Skeletal muscle cell (primary cell): ENCODE measurements around the gene PRM1.

Experiments used
- DNase-seq: peaks from one replicate; pipeline ENCODE4 v3.0.0-alpha.2; 2010; ENCODE audit warnings: low read depth
- H3K4me3 ChIP-seq: 2 replicates; pipeline ENCODE4 v1.5.1; 2011; ENCODE audit warnings: low read depth, mild to moderate bottlenecking, control low read depth, low read length, moderate library complexity

The PRM1 gene

DNA sequence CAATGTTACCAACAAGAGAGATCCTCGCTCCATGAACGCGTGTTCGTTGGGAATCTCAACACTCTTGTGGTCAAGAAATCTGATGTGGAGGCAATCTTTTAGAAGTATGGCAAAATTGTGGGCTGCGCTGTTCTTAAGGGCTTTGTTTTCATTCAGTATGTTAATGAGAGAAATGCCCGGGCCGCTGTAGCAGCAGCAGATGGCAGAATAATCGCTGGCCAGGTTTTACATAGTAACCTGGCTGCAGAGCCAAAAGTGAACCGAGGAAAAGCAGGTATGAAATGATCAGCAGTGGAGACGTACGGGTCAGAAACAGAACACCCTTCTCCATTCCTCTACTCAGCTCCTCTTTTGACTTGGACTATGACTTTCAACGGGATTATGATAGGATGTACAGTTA lies 38.5 kb downstream of the PRM1 start:
- DNase-seq, result no peak
- no peak overlapping the region for H3K4me3 ChIP-seq

GRCh38 chr16:11241480-11242204 lies 39.5 kb downstream of the PRM1 start:
- no peak for DNase-seq
- H3K4me3 ChIP-seq, result no peak overlapping the region

DNA sequence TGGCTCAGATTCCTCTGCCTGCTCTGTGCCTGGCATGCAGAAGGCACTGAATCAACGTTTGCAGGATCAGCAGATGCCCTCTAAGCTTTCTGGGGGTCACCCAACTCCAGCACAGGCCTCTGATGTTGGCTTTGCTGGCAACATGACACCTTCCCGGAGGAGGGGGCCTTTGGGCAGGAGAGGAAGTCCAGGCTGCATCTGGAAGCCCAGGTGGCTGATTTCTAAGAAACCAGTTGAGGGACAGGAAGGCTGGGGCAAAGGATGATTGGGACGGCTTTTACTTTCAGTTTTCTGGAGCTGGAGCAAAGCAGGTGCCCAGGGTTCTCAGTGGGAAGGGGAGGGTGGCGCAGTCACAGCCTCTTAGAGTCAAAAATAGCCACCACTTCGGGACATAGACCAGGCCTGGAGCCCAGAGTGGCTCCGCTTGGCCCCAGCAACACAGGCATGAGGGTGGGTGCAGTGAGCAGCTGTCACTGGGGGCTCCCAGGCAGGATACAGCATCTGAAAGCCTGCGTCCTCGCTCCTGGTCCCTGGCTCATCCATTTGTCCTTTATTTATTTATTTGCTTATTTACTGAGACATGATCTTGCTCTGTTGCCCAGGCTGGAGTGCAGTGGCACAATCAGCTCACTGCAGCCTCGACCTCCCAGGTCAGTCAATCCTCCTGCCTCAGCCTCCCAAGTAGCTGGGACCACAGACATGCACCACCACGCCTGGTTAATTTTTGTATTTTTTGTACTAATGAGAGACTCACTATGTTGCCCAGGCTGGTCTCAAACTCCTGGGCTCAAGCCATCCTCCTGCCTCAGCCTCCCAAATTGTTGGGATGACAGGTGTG lies 40.3 kb downstream of the PRM1 start:
- H3K4me3 ChIP-seq, result no peak overlapping the region
- DNase-seq, result no peak

DNA sequence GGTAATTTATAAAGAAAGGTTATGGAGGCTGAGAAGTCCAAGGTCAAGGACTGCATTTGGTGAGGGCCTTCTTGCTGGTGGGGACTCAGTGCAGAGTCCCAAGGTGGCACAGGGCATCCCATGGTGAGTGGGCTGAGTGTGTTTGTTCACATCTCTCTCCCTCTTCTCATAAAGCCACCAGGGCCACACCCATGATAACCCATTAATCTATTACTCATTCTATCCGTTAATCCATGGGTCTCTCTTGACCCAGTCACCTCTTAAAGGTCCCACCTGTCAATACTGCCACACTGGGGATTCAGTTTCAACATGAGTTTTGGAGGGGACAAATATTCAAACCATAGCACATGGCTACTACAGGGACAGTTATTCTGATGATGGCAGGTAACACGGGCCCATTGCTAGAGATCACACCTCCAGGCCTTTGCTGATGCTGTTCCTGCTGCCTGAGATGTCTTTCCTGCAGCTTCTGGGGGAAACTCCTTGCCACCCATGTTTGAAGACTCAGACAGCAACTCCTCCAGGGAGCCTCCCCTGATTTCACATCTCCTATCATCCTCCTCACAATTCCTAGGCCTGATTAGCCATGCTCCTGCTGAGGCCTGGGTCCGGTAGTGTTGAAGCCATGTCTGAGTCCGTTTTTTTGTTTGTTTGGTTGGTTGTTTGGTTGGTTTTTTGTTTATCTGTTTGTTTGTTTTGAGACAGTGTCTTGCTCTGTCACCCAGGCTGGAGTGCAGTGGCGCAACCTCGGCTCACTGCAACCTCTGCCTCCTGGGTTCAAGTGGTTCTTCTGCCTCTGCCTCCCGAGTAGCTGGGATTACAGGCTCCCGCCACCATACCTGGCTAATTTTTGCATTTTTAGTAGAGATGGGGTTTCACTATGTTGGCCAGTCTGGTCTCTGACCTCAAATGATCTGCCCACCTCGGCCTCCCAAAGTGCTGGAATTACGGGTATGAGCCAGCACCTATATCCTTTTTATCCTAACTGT lies 41.2 kb downstream of the PRM1 start:
- no peak for DNase-seq
- no peak overlapping the region for H3K4me3 ChIP-seq

DNA sequence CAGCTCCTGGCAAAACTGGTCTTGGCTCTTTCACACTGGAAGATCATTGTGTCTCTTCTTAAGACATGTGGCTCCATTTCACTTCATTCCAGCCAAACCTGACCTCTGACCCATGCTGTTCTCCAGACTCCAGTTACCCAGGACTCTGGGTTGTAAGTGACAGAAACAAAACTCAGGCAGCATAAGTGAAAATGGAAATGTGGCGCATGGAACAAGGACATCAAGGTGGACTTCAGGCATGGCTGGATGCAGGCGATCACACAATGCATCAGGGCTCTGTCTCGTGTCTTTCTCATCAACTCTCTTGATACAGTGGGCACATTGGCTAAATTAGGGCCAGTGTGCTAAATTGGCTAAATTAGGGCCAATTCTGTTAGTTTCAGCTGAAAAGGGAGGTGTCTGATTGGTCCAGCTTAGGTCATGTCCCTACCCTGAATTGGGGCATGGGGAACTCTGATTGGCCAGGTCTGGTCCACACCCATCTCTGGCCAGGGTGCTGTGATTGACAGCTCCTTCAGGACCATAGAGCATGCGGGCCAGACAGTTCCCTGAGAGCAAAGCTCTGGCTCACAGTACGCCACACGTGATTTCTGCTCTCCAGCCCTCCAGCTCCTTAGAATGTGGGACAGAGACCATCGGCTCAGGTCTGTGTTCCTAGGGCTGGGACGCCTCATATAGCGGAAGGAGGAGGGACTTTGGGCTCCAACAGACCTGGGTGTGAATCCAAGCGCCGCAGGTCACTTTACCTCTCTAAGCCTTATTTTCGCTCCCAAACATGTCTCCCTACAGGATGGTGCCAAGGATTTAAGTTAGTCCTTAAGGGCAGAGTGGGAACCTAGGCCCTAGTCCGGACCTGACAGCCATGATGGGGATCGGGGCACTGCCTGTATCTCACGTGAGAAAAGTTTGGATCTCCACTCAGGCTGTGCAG lies 42.6 kb downstream of the PRM1 start:
- H3K4me3 ChIP-seq, result no peak overlapping the region
- no peak for DNase-seq

DNA sequence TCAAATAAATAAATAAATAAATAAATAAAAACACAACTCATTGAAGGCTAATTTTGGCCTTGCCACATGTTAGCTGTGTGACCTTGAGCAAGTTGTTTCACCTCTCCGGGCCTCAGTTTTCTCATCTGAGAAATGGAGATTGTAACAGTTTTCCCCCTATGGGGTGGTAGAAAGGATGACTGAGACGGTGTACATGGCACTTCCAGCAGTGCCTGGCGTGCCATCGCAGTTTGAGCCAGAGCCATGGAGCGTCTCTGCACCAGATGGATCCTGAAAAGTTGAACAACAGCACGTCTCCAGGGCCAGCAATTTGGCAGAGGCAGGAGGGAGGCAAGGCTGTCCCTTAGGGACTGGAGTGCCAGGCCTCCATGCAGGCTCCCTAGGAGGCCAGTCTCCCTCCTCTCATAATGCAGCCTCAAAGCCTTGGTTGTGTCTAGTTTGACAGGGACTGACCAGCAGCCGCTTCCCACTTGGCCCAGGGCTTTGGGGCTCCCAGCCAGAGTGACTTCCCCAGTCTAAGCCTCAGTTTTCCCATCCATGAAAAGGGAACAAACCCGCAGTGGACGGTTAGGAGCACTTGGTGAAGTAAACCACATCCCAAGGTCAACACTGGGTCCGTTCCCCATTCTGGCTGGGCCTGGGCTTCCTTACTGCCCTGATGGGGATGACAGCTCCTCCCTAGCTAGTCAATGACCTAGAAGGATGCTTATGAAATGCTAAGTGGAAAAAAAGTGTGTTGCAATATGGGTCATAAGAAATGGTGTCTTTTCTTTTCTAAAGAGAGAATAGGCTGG lies 44.5 kb downstream of the PRM1 start:
- no peak overlapping the region for H3K4me3 ChIP-seq
- no peak for DNase-seq

DNA sequence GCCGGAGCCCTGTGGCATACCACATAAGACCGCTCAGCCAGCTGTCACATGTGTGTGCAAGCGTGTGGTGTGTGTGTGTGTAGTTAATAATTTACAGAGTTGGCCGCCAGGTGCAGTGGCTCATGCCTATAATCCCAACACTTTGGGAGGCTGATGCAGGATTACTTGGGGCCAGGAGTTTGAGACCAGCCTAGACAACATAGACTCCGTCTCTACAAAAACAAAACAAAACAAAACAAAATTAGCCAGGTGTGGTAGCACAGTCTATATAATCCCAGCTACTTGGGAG lies 45.5 kb downstream of the PRM1 start:
- no peak for DNase-seq
- H3K4me3 ChIP-seq, result no peak overlapping the region

DNA sequence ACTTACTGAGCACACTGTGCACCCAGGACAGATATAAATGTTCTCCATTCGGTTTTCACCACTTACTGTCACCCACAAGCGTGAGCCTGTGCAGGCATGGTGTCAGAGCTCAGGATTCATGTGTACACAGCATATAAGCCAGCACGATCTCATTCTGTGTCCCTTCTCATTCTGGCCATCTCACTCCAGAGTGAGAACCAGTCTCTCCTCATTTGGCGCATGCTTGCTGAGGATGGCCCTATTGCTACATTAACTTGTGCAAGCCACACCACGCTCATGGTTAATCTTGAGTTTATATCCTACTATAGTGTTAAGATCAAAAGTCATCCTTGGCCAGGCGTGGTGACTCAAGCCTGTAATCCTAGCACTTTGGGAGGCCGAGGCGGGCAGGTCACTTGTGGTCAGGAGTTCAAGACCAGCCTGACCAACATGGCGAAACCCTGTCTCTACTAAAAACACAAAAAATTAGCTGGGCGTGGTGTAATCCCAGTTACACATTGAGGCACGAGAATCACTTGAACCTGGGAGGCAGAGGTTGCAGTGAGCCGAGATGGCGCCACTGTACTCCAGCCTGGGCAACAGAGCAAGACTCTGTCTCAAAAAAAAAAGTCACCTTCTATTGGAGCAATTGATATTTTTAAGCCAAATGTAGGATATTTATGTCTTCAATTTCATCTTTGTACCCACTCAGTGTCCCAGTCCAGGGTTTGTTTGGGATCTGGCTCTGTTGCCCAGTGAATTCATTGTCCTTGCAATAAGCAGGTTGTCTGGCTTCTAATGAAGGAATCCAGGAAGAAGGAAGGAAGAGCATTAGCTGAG lies 46.0 kb downstream of the PRM1 start:
- DNase-seq, result no peak
- H3K4me3 ChIP-seq, result no peak overlapping the region

GRCh38 chr16:11233727-11234376 lies 47.3 kb downstream of the PRM1 start:
- no peak for DNase-seq
- H3K4me3 ChIP-seq, result no peak overlapping the region

DNA sequence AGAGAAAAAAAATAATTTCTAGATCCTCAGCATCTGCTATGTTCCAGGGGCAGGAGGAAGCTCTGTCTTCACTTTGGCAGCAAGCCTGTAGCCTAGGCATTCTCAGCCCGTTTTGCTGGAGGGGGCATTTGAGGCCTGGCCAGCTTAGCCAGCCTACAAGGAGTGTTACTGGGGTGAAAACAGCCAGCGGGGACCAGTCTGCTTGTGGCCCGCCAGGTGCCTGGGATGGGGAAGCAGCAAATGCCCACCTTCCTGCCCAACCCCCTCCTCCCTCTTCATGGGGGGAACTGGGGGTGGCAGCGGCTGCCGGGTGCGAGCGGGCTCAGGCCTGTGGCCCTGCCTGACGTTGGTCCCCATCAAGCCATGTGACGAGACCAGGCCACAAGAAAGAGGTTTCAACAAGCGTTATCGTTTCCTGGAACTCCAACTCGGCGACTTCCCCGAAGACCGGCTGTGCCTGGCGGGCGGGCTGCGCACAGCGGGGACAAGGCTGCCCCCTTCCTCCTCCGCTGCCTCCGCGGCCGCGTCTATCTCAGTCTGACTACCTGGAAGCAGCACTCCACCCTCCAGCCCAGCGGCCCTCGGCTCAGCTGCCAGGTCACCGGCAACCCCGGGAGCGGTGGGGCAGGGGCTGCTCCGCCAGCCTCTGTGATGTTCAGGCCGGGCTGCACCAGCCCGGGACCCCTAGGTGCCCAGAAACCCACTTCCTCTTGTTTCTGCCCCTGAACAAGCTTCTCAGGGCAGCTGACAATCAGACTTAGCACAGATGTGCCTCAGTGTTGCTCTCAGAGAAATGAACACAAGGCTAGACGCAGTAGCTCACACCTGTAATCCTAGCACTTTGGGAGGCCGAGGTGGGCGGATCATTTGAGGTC lies 48.0 kb downstream of the PRM1 start:
- DNase-seq, result no peak
- no peak overlapping the region for H3K4me3 ChIP-seq

DNA sequence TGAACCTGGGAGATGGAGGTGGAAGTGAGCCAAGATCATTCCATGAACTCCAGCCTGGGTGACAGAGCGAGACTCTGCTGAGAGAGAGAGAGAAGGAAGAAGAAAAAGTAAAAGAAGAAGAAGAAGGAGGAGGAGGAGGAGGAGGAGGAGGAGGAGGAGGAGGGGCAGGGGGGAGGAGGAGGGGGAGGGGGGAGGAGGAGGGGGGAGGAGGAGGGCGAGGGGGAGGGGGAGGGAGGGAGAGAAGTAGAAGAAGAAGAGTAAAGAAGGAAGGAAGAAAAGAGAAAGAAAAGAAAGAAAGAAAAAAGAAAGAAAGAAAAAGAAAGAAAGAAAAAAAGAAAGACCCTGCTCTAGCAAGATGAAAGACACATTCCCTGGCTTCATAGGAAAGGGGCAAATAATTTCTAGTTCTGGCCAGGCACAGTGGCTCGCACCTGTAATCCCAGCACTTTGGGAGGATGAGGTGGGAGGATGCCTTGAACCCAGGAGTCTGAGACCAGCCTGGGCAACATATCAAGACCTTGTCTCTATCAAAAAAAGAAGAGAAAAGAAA lies 48.8 kb downstream of the PRM1 start:
- DNase-seq, result no peak
- H3K4me3 ChIP-seq, result no peak overlapping the region

DNA sequence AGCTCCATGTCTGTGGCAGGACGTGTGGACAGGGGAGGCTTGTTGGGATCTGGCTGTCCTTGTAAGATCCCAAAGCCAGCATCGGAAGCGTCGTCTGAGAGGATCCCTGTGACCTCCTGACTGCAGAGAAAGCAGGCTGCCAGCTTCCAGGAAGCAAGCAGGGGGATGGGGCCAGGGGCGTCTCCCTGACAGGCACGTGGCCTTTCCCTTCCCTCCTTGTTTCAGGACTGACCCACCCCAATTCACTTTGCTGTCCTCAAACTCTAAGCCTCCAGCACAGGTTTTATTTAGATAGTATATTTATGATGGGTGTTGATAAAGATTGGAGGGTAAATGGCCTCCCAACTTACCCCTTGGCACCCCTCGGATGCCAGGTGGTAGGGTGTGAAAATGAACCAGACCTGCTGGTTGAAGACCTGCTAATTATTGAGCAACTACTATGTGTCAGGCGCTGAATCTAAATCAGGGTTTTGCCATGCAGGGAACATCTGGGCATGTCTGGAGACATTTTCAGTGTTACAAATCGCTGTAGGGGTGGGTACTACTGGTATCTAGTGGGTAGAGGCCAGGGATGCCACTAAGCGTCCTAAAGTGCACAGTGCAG lies 49.7 kb downstream of the PRM1 start:
- H3K4me3 ChIP-seq, result no peak overlapping the region
- no peak for DNase-seq
